HepG2 (cell line): ENCODE results near the gene BRSK2. TPM values are rescaled to one million over a fixed set of nuclear protein-coding genes. Genes with fewer than 3 reads are reported as not detected.

Experiments used
- ATAC-seq: fragments of 200-7000 bp; cut with Tn5 transposase; 3 replicates; pipeline ENCODE4 v1.9.1; 2020; ENCODE audit warnings: mild to moderate bottlenecking, moderate library complexity
- BruUV-seq: library from RNA; stranded (reverse); fragments of 400-500 nt; replicated peaks from 2 replicates; lab custom pipeline; 2021; lab: Mats Ljungman, UMichigan
- CTCF ChIA-PET: fragments of 300-600 bp; formaldehyde crosslinking; extraction: SDS; loops from one replicate; lab custom pipeline; 2021; ENCODE audit warnings: low total read pairs, inconsistent platforms, low intra/inter-chr PET ratio; lab: Yijun Ruan, JAX
- POLR2A ChIA-PET: fragments of 350-600 bp; sonication (Branson Sonifier 250); formaldehyde crosslinking; loops from one replicate; lab custom pipeline; 2020; ENCODE audit warnings: antibody characterized with exemption, inconsistent platforms; lab: Yijun Ruan, JAX
- DNase-seq: peaks from one replicate; pipeline ENCODE4 v3.0.0-alpha.2; 2015; ENCODE audit warnings: low spot score
- FAIRE-seq: peaks from 3 replicates; lab custom pipeline; 2011; peaks lifted over from hg19 to GRCh38; lab: Jason Lieb, UNC
- H2AFZ ChIP-seq: one replicate; pipeline ENCODE4 v1.6.1; 2011; ENCODE audit warnings: low read length, inconsistent platforms
- H3K27ac ChIP-seq: fragments of 300-600 bp; 3 replicates; pipeline ENCODE4 v1.8.0; 2011; ENCODE audit warnings: mixed run types, mild to moderate bottlenecking, mixed read lengths, low read length, inconsistent platforms; ENCODE audit not compliant: insufficient read depth; ENCODE audit errors: extremely low read length
- H3K27me3 ChIP-seq, 2 experiments: fragments of 200-600 bp in 1 of 2; 2 replicates in 1 of 2; 3 replicates in 1 of 2; pipeline versions ENCODE4 v1.6.0 to v1.8.0; 2011; ENCODE audit warnings: low read length in 2 of 2, mild to moderate bottlenecking in 2 of 2, moderate library complexity in 2 of 2, inconsistent platforms in 1 of 2; ENCODE audit not compliant: insufficient read depth in 2 of 2, control insufficient read depth in 1 of 2
- H3K36me3 ChIP-seq, 2 experiments: fragments of 200-600 bp in 1 of 2; replicated peaks in 1 of 2; 2 replicates in 1 of 2; 3 replicates in 1 of 2; pipeline versions ENCODE4 v1.5.1 to v1.8.0; 2011; ENCODE audit warnings: low read length in 2 of 2, inconsistent platforms in 1 of 2; ENCODE audit not compliant: insufficient read depth in 2 of 2, control insufficient read depth in 1 of 2
- H3K4me1 ChIP-seq: 2 replicates; pipeline ENCODE4 v1.5.1; 2012; ENCODE audit warnings: low read length, inconsistent platforms; ENCODE audit not compliant: insufficient read depth
- H3K4me2 ChIP-seq: 2 replicates; pipeline ENCODE4 v1.6.0; 2011; ENCODE audit warnings: low read depth, low read length, inconsistent platforms
- H3K4me3 ChIP-seq, 3 experiments: fragments of 200-600 bp in 1 of 3; sonication (generic), shearing (Covaris generic) in 1 of 3; replicated peaks in 1 of 3; 2 replicates each; pipeline ENCODE4 v1.5.1; 2011 to 2016; ENCODE audit warnings: low read length in 3 of 3, inconsistent platforms in 2 of 3, low read depth in 2 of 3, mild to moderate bottlenecking in 2 of 3, control low read depth in 1 of 3, mixed read lengths in 1 of 3; ENCODE audit not compliant: insufficient read depth in 1 of 3
- H3K79me2 ChIP-seq: one replicate; pipeline ENCODE4 v1.6.1; 2011; ENCODE audit warnings: low read length, inconsistent platforms; ENCODE audit not compliant: insufficient read depth
- H3K9ac ChIP-seq: 2 replicates; pipeline ENCODE4 v1.6.0; 2011; ENCODE audit warnings: mild to moderate bottlenecking, low read depth, low read length, inconsistent platforms; ENCODE audit not compliant: insufficient read depth
- H3K9me3 ChIP-seq: 2 replicates; pipeline ENCODE4 v1.5.1; 2012; ENCODE audit warnings: mild to moderate bottlenecking, low read length
- H4K20me1 ChIP-seq: 2 replicates; pipeline ENCODE4 v1.6.0; 2011; ENCODE audit warnings: inconsistent platforms, mild to moderate bottlenecking, low read length, moderate library complexity; ENCODE audit not compliant: insufficient read depth
- HMG20A ChIP-seq: IDR thresholded peaks from 2 replicates; pipeline ENCODE4 v1.6.1; 2016; ENCODE audit warnings: borderline replicate concordance
- ISL2 ChIP-seq: sonication (generic); formaldehyde crosslinking; IDR thresholded peaks from 2 replicates; pipeline ENCODE4 v1.5.0; 2020; ENCODE audit warnings: missing genetic modification reagents
- MAZ ChIP-seq, 2 experiments: sonication (generic) in 1 of 2; formaldehyde crosslinking in 1 of 2; IDR thresholded peaks; 2 replicates each; pipeline versions ENCODE4 v1.5.0 to v1.6.1; 2012 to 2020; ENCODE audit warnings: low read depth in 2 of 2, mild to moderate bottlenecking in 2 of 2, borderline replicate concordance in 1 of 2, improper control_type of control experiment in 1 of 2, low read length in 1 of 2, missing genetic modification reagents in 1 of 2, moderate library complexity in 1 of 2
- REL ChIP-seq: sonication (generic); formaldehyde crosslinking; conservative IDR thresholded peaks from 2 replicates; pipeline ENCODE4 v1.8.0; 2022; ENCODE audit warnings: mild to moderate bottlenecking, missing genetic modification reagents, moderate library complexity
- RFXANK ChIP-seq: IDR thresholded peaks from 2 replicates; pipeline ENCODE4 v1.6.1; 2016
- YEATS4 ChIP-seq: sonication (generic); formaldehyde crosslinking; IDR thresholded peaks from 2 replicates; pipeline ENCODE4 v1.4.0; 2020; ENCODE audit warnings: missing genetic modification reagents, borderline replicate concordance
- ZNF577 ChIP-seq: sonication (generic); formaldehyde crosslinking; IDR thresholded peaks from 2 replicates; pipeline ENCODE4 v1.4.0; 2020; ENCODE audit warnings: mild to moderate bottlenecking, low read depth, missing genetic modification reagents, borderline replicate concordance
- ZNF766 ChIP-seq: sonication (generic); formaldehyde crosslinking; IDR thresholded peaks from 2 replicates; pipeline ENCODE4 v1.5.0; 2020; ENCODE audit warnings: missing genetic modification reagents, borderline replicate concordance
- ZNF891 ChIP-seq: sonication (generic); formaldehyde crosslinking; IDR thresholded peaks from 2 replicates; pipeline ENCODE4 v1.5.0; 2020; ENCODE audit warnings: mild to moderate bottlenecking, missing genetic modification reagents
- WGBS: methylation state at CpG from one replicate; pipeline ENCODE4 v1.1.6; 2017; ENCODE audit warnings: low lambda C conversion rate; 5-methylcytosine and 5-hydroxymethylcytosine counted together
- in situ Hi-C: cut with HindIII; loops from 2 replicates; pipeline ENCODE4 v1.10.0; 2017; ENCODE audit warnings: low pct_unique_long_range_greater_than_20kb; ENCODE audit not compliant: extremely low pct_ligation_motif_present
- intact Hi-C: fragments of 100-400 bp; cut with micrococcal nuclease; formaldehyde crosslinking; loops from one replicate; pipeline ENCODE4 v1.10.0; 2022; ENCODE audit not compliant: unreplicated experiment
- polyA plus RNA-seq, 8 experiments: library from polyadenylated mRNA; depleted of rRNA in 3 of 8; stranded (reverse) in 7 of 8; unstranded in 1 of 8; fragments of >200 nt; fragmentation: Illumina TruSeq in 4 of 8; extraction: Trizol in 4 of 8; gene quantifications; 2 replicates each; pipeline versions ENCODE4 v1.2.1 to v1.2.3, GENCODE V29; 2011 to 2016; ENCODE audit warnings: low read depth in 4 of 8, missing spikeins in 1 of 8, mixed read lengths in 1 of 8; ENCODE audit not compliant: insufficient read depth in 1 of 8
- total RNA-seq, 5 experiments: library from RNA; depleted of rRNA; stranded (reverse); fragments of >200 nt; fragmentation: Illumina TruSeq; extraction: Trizol; gene quantifications; 2 replicates each; pipeline ENCODE4 v1.2.3, GENCODE V29; 2016; ENCODE audit warnings: low read depth in 1 of 5
- TF ChIP-seq, protein P1 (sequence below): sonication (generic); formaldehyde crosslinking; IDR thresholded peaks from 2 replicates; pipeline ENCODE4 v1.5.0; 2020; ENCODE audit warnings: mild to moderate bottlenecking, missing genetic modification reagents
- TF ChIP-seq, protein P2 (sequence below), 2 experiments: sonication (generic) in 1 of 2; formaldehyde crosslinking in 1 of 2; IDR thresholded peaks; 2 replicates each; pipeline versions ENCODE4 v1.6.1 to v1.9.0; 2014 to 2022; ENCODE audit warnings: antibody characterized with exemption in 1 of 2, borderline replicate concordance in 1 of 2, inconsistent platforms in 1 of 2, low read depth in 1 of 2, missing genetic modification reagents in 1 of 2
- TF ChIP-seq, protein P3 (sequence below): sonication (generic); formaldehyde crosslinking; IDR thresholded peaks from 2 replicates; pipeline ENCODE4 v1.4.0; 2020; ENCODE audit warnings: mild to moderate bottlenecking, missing genetic modification reagents

BRSK2 gene
- total and polyA plus RNA-seq, 2 of the 13 experiments (the other 11 are each of a cell fraction or from before 2014, with no cell fraction given) = 0.74 to 1.1 TPM

DNA sequence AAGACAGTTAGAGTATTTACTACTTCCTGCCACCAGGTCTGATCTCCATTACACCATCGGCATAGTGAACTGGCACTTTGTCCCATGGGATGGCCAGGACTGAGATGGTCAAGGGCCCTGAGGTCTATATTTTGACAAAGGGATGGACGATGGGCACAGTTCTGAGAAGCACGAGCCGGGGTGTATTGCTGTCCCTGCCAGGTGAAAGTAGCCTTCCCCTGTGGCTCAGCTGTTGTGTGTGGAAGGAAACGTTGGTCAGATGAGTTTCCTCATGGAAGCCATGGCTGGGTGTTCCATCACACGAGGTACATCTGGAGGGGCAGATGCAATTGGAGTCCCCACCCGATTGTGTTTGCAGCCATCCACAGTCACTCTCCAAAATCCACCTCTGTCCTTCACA, 27.9 kb upstream of the BRSK2 start:
- 23% methylated on average over 7 of the region's 7 CpGs for WGBS
- no peak for TF ChIP-seq ZNF766 (CRISPR knock-in tag)
- TF ChIP-seq, protein P1, sequence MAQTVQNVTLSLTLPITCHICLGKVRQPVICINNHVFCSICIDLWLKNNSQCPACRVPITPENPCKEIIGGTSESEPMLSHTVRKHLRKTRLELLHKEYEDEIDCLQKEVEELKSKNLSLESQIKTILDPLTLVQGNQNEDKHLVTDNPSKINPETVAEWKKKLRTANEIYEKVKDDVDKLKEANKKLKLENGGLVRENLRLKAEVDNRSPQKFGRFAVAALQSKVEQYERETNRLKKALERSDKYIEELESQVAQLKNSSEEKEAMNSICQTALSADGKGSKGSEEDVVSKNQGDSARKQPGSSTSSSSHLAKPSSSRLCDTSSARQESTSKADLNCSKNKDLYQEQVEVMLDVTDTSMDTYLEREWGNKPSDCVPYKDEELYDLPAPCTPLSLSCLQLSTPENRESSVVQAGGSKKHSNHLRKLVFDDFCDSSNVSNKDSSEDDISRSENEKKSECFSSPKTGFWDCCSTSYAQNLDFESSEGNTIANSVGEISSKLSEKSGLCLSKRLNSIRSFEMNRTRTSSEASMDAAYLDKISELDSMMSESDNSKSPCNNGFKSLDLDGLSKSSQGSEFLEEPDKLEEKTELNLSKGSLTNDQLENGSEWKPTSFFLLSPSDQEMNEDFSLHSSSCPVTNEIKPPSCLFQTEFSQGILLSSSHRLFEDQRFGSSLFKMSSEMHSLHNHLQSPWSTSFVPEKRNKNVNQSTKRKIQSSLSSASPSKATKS (CRISPR knock-in tag) = no peak
- no peak for TF ChIP-seq REL (CRISPR knock-in tag)
- TF ChIP-seq HMG20A (CRISPR knock-in tag) = no peak
- TF ChIP-seq, protein P2, sequence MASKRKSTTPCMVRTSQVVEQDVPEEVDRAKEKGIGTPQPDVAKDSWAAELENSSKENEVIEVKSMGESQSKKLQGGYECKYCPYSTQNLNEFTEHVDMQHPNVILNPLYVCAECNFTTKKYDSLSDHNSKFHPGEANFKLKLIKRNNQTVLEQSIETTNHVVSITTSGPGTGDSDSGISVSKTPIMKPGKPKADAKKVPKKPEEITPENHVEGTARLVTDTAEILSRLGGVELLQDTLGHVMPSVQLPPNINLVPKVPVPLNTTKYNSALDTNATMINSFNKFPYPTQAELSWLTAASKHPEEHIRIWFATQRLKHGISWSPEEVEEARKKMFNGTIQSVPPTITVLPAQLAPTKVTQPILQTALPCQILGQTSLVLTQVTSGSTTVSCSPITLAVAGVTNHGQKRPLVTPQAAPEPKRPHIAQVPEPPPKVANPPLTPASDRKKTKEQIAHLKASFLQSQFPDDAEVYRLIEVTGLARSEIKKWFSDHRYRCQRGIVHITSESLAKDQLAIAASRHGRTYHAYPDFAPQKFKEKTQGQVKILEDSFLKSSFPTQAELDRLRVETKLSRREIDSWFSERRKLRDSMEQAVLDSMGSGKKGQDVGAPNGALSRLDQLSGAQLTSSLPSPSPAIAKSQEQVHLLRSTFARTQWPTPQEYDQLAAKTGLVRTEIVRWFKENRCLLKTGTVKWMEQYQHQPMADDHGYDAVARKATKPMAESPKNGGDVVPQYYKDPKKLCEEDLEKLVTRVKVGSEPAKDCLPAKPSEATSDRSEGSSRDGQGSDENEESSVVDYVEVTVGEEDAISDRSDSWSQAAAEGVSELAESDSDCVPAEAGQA (IDR thresholded peaks at IDR 0.05; ENCODE audit: low read depth) = no peak
- TF ChIP-seq, protein P2 (CRISPR knock-in tag; IDR thresholded peaks at IDR 0.05; ENCODE audit: borderline replicate concordance) = no peak
- no peak for TF ChIP-seq MAZ (IDR thresholded peaks at IDR 0.05; ENCODE audit: borderline replicate concordance, low read depth, low read length)
- TF ChIP-seq MAZ (CRISPR knock-in tag; IDR thresholded peaks at IDR 0.05; ENCODE audit: low read depth) = no peak
- TF ChIP-seq, protein P3, sequence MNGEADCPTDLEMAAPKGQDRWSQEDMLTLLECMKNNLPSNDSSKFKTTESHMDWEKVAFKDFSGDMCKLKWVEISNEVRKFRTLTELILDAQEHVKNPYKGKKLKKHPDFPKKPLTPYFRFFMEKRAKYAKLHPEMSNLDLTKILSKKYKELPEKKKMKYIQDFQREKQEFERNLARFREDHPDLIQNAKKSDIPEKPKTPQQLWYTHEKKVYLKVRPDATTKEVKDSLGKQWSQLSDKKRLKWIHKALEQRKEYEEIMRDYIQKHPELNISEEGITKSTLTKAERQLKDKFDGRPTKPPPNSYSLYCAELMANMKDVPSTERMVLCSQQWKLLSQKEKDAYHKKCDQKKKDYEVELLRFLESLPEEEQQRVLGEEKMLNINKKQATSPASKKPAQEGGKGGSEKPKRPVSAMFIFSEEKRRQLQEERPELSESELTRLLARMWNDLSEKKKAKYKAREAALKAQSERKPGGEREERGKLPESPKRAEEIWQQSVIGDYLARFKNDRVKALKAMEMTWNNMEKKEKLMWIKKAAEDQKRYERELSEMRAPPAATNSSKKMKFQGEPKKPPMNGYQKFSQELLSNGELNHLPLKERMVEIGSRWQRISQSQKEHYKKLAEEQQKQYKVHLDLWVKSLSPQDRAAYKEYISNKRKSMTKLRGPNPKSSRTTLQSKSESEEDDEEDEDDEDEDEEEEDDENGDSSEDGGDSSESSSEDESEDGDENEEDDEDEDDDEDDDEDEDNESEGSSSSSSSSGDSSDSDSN = no peak
- TF ChIP-seq ZNF891 (CRISPR knock-in tag) = no peak
- no peak for TF ChIP-seq RFXANK (CRISPR knock-in tag)
- TF ChIP-seq YEATS4 (CRISPR knock-in tag) = no peak
- TF ChIP-seq ZNF577 (CRISPR knock-in tag) = no peak
- TF ChIP-seq ISL2 (CRISPR knock-in tag) = no peak
- CTCF ChIA-PET = no interaction called here
- H3K9me3 ChIP-seq = peaks cover 9% of the 10 kb centered on the region; the same call in 1 of the 2 replicates
- H3K36me3 ChIP-seq = no peaks in the 10 kb centered on the region
- intact Hi-C loops = no loop called here
- H3K79me2 ChIP-seq = no peaks in the 10 kb centered on the region
- FAIRE-seq (no peak), DNase-seq (no peak), ATAC-seq (no peak)
- no peak overlapping the region for H3K9ac ChIP-seq
- H3K4me2 ChIP-seq = no peak overlapping the region
- no TSS peak for BruUV-seq
- no peak overlapping the region for H3K27ac ChIP-seq
- H2AFZ ChIP-seq = no peak overlapping the region
- in situ Hi-C loops = no loop called here
- H3K4me1 ChIP-seq = 0 out of 2 replicates have a peak, but pooled peaks cover 8% of the 10 kb centered on the region
- no peak overlapping the region for H3K4me3 ChIP-seq
- peaks cover 0 to 58% of the 10 kb centered on the region in 2 experiments; a peak in 4 of 5 replicates for H3K27me3 ChIP-seq
- H4K20me1 ChIP-seq = no peaks in the 10 kb centered on the region
- POLR2A ChIA-PET = no interaction called here
